ENCODE results near the gene RIF1. TPM values are rescaled to one million over a fixed set of nuclear protein-coding genes. Genes with fewer than 3 reads are reported as not detected.
A peak's percentile ranks its signal among the peaks of the same experiment; 100 is the strongest.

The RIF1 gene
- 13.5 and 18.9 TPM in 2 replicates for total RNA-seq (2014; rRNA removed; shearing (Covaris generic); ENCODE audit: low replicate concordance)

GRCh38 chr2:151409601-151410484 lies at the start of gene RIF1:
RIF1 (plus strand) TSS chr2:151409902; CDS start chr2:151410424, 522 bp downstream.
- DNase-seq (ENCODE audit: low read depth) = peak; percentile 95
- in situ Hi-C loops (cut with HindIII; ENCODE audit: low pct_unique_long_range_greater_than_20kb, low sequenced_read_pairs) = no loop called here

GRCh38 chr2:151361674-151362370 lies 47.9 kb upstream of the RIF1 start:
- in situ Hi-C loops (cut with HindIII; ENCODE audit: low pct_unique_long_range_greater_than_20kb, low sequenced_read_pairs) = no loop called here
- DNase-seq (ENCODE audit: low read depth) = peak; percentile 65

GRCh38 chr2:151363709-151364108 lies 46.0 kb upstream of the RIF1 start:
- peak; percentile 63 for DNase-seq (ENCODE audit: low read depth)
- in situ Hi-C loops (cut with HindIII; ENCODE audit: low pct_unique_long_range_greater_than_20kb, low sequenced_read_pairs) = no loop called here

- DNase-seq (ENCODE audit: low read depth) = no peak
- in situ Hi-C loops (cut with HindIII; ENCODE audit: low pct_unique_long_range_greater_than_20kb, low sequenced_read_pairs) = no loop called here
Measured at GRCh38 chr2:151367571-151367970, 42.1 kb upstream of the RIF1 start.

- DNase-seq (ENCODE audit: low read depth) = peak; percentile 79
- in situ Hi-C loops (cut with HindIII; ENCODE audit: low pct_unique_long_range_greater_than_20kb, low sequenced_read_pairs) = no loop called here
Measured at GRCh38 chr2:151374436-151374835, 35.3 kb upstream of the RIF1 start.

- no peak for DNase-seq (ENCODE audit: low read depth)
- in situ Hi-C loops (cut with HindIII; ENCODE audit: low pct_unique_long_range_greater_than_20kb, low sequenced_read_pairs) = no loop called here
Measured at GRCh38 chr2:151379169-151379568, 30.5 kb upstream of the RIF1 start.

- no peak for DNase-seq (ENCODE audit: low read depth)
- in situ Hi-C loops (cut with HindIII; ENCODE audit: low pct_unique_long_range_greater_than_20kb, low sequenced_read_pairs) = no loop called here
Measured at GRCh38 chr2:151380580-151381235, 29.0 kb upstream of the RIF1 start.

- in situ Hi-C loops (cut with HindIII; ENCODE audit: low pct_unique_long_range_greater_than_20kb, low sequenced_read_pairs) = no loop called here
Measured at GRCh38 chr2:151381266-151381665, 28.4 kb upstream of the RIF1 start.

GRCh38 chr2:151388011-151388410 lies 21.7 kb upstream of the RIF1 start:
- DNase-seq (ENCODE audit: low read depth) = no peak
- in situ Hi-C loops (cut with HindIII; ENCODE audit: low pct_unique_long_range_greater_than_20kb, low sequenced_read_pairs) = no loop called here

More at GRCh38 chr2:151381266-151381665, 28.4 kb upstream of the RIF1 start:
- DNase-seq (ENCODE audit: low read depth) = no peak

GRCh38 chr2:151391436-151391835 lies 18.3 kb upstream of the RIF1 start:
- in situ Hi-C loops (cut with HindIII; ENCODE audit: low pct_unique_long_range_greater_than_20kb, low sequenced_read_pairs) = no loop called here

GRCh38 chr2:151394509-151394908 lies 15.2 kb upstream of the RIF1 start:
- in situ Hi-C loops (cut with HindIII; ENCODE audit: low pct_unique_long_range_greater_than_20kb, low sequenced_read_pairs) = no loop called here
- no peak for DNase-seq (ENCODE audit: low read depth)

More at GRCh38 chr2:151391436-151391835, 18.3 kb upstream of the RIF1 start:
- DNase-seq (ENCODE audit: low read depth) = no peak

GRCh38 chr2:151395509-151396374 lies 14.0 kb upstream of the RIF1 start:
- DNase-seq (ENCODE audit: low read depth) = no peak

GRCh38 chr2:151399981-151400380 lies 9.7 kb upstream of the RIF1 start:
- no peak for DNase-seq (ENCODE audit: low read depth)
- in situ Hi-C loops (cut with HindIII; ENCODE audit: low pct_unique_long_range_greater_than_20kb, low sequenced_read_pairs) = no loop called here

More at GRCh38 chr2:151395509-151396374, 14.0 kb upstream of the RIF1 start:
- in situ Hi-C loops (cut with HindIII; ENCODE audit: low pct_unique_long_range_greater_than_20kb, low sequenced_read_pairs) = no loop called here

- DNase-seq (ENCODE audit: low read depth) = no peak
- in situ Hi-C loops (cut with HindIII; ENCODE audit: low pct_unique_long_range_greater_than_20kb, low sequenced_read_pairs) = no loop called here
Measured at GRCh38 chr2:151401149-151401548, 8.6 kb upstream of the RIF1 start.

GRCh38 chr2:151403914-151404313 lies 5.8 kb upstream of the RIF1 start:
- no peak for DNase-seq (ENCODE audit: low read depth)
- in situ Hi-C loops (cut with HindIII; ENCODE audit: low pct_unique_long_range_greater_than_20kb, low sequenced_read_pairs) = no loop called here

- DNase-seq (ENCODE audit: low read depth) = no peak
- in situ Hi-C loops (cut with HindIII; ENCODE audit: low pct_unique_long_range_greater_than_20kb, low sequenced_read_pairs) = no loop called here
Measured at GRCh38 chr2:151405376-151405775, 4.3 kb upstream of the RIF1 start.

- in situ Hi-C loops (cut with HindIII; ENCODE audit: low pct_unique_long_range_greater_than_20kb, low sequenced_read_pairs) = no loop called here
- DNase-seq (ENCODE audit: low read depth) = no peak
Measured at GRCh38 chr2:151407281-151407680, 2.4 kb upstream of the RIF1 start.

Measured in Caki2 (cell line).